Measurements from ENCODE around the gene OTOGL.

OTOGL gene

GRCh38 chr12:80183939-80184338 is 84.6 kb downstream of the OTOGL start:
- ChIA-PET POLR2A (no interaction called here), CTCF (no interaction called here)
- TF ChIP-seq SP1 (IDR thresholded peaks at IDR 0.05), result no peak
- no peak for TF ChIP-seq TARDBP (IDR thresholded peaks at IDR 0.05)
- no peak for TF ChIP-seq CTBP1 (IDR thresholded peaks at IDR 0.05; ENCODE audit: borderline replicate concordance)
- TF ChIP-seq ARNT (IDR thresholded peaks at IDR 0.05), result no peak
- no peak for TF ChIP-seq FOXM1 (IDR thresholded peaks at IDR 0.05; ENCODE audit: borderline replicate concordance)
- no peak for TF ChIP-seq NFRKB (IDR thresholded peaks at IDR 0.05)
- no peak for TF ChIP-seq FOXA1 (IDR thresholded peaks at IDR 0.05)
- TF ChIP-seq SUZ12 (IDR thresholded peaks at IDR 0.05), result no peak
- no peak for DNase-seq (ENCODE audit: extremely low spot score)

DNA sequence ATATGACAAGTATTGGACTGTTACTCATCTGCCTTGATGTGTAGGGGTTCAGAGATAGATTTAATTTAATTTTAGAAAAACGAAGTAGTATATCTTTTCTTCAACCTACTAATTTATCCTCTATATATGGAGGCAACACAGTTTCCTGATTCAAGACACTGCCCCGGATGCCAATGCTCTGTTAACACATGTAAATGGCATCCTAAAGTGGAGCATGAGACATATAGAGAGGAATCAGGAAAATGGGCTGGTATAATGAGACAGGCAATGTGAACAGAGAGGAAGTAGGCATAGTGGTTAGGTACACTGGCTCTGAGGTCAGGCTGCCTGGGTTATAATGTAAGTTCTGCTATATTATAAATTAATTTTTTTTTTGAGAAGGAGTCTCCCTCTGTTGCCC is 85.6 kb downstream of the OTOGL start:
- DNase-seq (ENCODE audit: extremely low spot score), result no peak
- ChIA-PET CTCF (no interaction called here), POLR2A (no interaction called here)
- TF ChIP-seq FOXM1 (IDR thresholded peaks at IDR 0.05; ENCODE audit: borderline replicate concordance) (no peak), HDGF (IDR thresholded peaks at IDR 0.05; ENCODE audit: borderline replicate concordance) (no peak), ZNF384 (IDR thresholded peaks at IDR 0.05) (no peak), FOXA1 (IDR thresholded peaks at IDR 0.05) (no peak), FOXK2 (IDR thresholded peaks at IDR 0.05) (no peak), L3MBTL2 (conservative IDR thresholded peaks at IDR 0.05) (no peak), CTBP1 (IDR thresholded peaks at IDR 0.05; ENCODE audit: borderline replicate concordance) (no peak), ELF4 (IDR thresholded peaks at IDR 0.05) (no peak)

DNA sequence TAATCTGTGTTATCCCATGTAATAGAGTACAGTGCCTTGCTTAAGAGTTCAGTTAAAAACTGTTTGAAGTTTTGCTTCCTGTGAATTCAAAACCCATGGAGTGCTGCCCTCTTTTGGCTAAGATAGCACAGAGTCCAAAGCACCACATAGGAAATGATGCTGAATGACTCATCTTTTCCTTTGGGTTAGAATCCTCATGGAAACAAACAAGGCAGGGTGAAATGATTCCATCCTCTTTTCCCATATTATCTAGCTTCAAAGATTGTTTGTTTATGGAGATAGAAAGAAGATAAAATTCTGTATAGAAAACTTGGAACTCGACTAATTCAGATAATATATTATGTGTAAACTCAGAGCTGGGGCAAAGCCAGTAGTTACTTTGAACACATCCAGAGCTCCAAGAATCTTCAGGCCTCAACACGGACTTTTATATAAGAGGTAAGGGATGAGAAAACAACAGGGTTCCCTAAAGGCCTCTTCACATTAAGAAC is 87.4 kb downstream of the OTOGL start:
- ChIA-PET CTCF (interaction anchor here (0.6 to 1.8 kb wide), 10 partner anchors 8 to 385 kb away, joined by 3 to 7 read pairs (median 4); no protein-coding TSS in a partner anchor), POLR2A (interaction anchor here (1.5 kb wide), 1 partner anchor 251 kb away, joined by 3 read pairs; no protein-coding TSS in a partner anchor)
- peak; percentile 74 for DNase-seq (ENCODE audit: extremely low spot score)
- TF ChIP-seq CTBP1 (IDR thresholded peaks at IDR 0.05; ENCODE audit: borderline replicate concordance) (peak; percentile 63), FOXK2 (IDR thresholded peaks at IDR 0.05) (no peak)

GRCh38 chr12:80187660-80188090 is 88.3 kb downstream of the OTOGL start:
- ChIA-PET CTCF (interaction anchor here (1.5 to 1.8 kb wide), 2 partner anchors 14 to 83 kb away, joined by 3 to 6 read pairs; no protein-coding TSS in a partner anchor), POLR2A (interaction anchor here (1.5 kb wide), 1 partner anchor 252 kb away, joined by 3 read pairs; no protein-coding TSS in a partner anchor)
- TF ChIP-seq, protein P1, sequence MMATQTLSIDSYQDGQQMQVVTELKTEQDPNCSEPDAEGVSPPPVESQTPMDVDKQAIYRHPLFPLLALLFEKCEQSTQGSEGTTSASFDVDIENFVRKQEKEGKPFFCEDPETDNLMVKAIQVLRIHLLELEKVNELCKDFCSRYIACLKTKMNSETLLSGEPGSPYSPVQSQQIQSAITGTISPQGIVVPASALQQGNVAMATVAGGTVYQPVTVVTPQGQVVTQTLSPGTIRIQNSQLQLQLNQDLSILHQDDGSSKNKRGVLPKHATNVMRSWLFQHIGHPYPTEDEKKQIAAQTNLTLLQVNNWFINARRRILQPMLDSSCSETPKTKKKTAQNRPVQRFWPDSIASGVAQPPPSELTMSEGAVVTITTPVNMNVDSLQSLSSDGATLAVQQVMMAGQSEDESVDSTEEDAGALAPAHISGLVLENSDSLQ (IDR thresholded peaks at IDR 0.05), result 0 out of 2 replicates have a peak, but pooled peaks have one; percentile 4
- no peak for TF ChIP-seq FOXA1 (IDR thresholded peaks at IDR 0.05)
- DNase-seq (ENCODE audit: extremely low spot score), result peak; percentile 14

GRCh38 chr12:80188576-80188975 is 89.2 kb downstream of the OTOGL start:
- TF ChIP-seq NFRKB (IDR thresholded peaks at IDR 0.05), result no peak
- TF ChIP-seq, protein P1 (IDR thresholded peaks at IDR 0.05), result no peak
- no peak for TF ChIP-seq SP1 (IDR thresholded peaks at IDR 0.05)
- no peak for TF ChIP-seq FOXA1 (IDR thresholded peaks at IDR 0.05)
- TF ChIP-seq ELF4 (IDR thresholded peaks at IDR 0.05), result no peak
- no peak for TF ChIP-seq LEF1 (IDR thresholded peaks at IDR 0.05; ENCODE audit: borderline replicate concordance)
- no peak for TF ChIP-seq ZNF384 (IDR thresholded peaks at IDR 0.05)
- no peak for TF ChIP-seq FOXM1 (IDR thresholded peaks at IDR 0.05; ENCODE audit: borderline replicate concordance)
- ChIA-PET CTCF (no interaction called here), POLR2A (no interaction called here)
- no peak for DNase-seq (ENCODE audit: extremely low spot score)

GRCh38 chr12:80189241-80189640 is 89.9 kb downstream of the OTOGL start:
- CTCF ChIA-PET, result interaction anchor here (1.7 kb wide), 1 partner anchor 81 kb away, joined by 5 read pairs; no protein-coding TSS in a partner anchor
- no peak for TF ChIP-seq FOXM1 (IDR thresholded peaks at IDR 0.05; ENCODE audit: borderline replicate concordance)
- no peak for TF ChIP-seq FOXA1 (IDR thresholded peaks at IDR 0.05)
- POLR2A ChIA-PET, result no interaction called here
- DNase-seq (ENCODE audit: extremely low spot score), result no peak

- POLR2A ChIA-PET, result no interaction called here
- TF ChIP-seq FOXM1 (IDR thresholded peaks at IDR 0.05; ENCODE audit: borderline replicate concordance) (no peak), BHLHE40 (IDR thresholded peaks at IDR 0.05; ENCODE audit: borderline replicate concordance) (no peak), NFRKB (IDR thresholded peaks at IDR 0.05) (no peak), SP1 (IDR thresholded peaks at IDR 0.05) (no peak), HDGF (IDR thresholded peaks at IDR 0.05; ENCODE audit: borderline replicate concordance) (no peak), L3MBTL2 (conservative IDR thresholded peaks at IDR 0.05) (no peak), SUZ12 (IDR thresholded peaks at IDR 0.05) (no peak), ARNT (IDR thresholded peaks at IDR 0.05) (no peak), ELF4 (IDR thresholded peaks at IDR 0.05) (no peak), LEF1 (IDR thresholded peaks at IDR 0.05; ENCODE audit: borderline replicate concordance) (no peak), FOXK2 (IDR thresholded peaks at IDR 0.05) (no peak), CTBP1 (IDR thresholded peaks at IDR 0.05; ENCODE audit: borderline replicate concordance) (no peak), TARDBP (IDR thresholded peaks at IDR 0.05) (no peak), FOXA1 (IDR thresholded peaks at IDR 0.05) (no peak), ZNF384 (IDR thresholded peaks at IDR 0.05) (no peak)
- TF ChIP-seq, protein P1 (IDR thresholded peaks at IDR 0.05), result no peak
- CTCF ChIA-PET, result interaction anchor here (1.7 kb wide), 1 partner anchor 81 kb away, joined by 5 read pairs; no protein-coding TSS in a partner anchor
- DNase-seq (ENCODE audit: extremely low spot score), result no peak
Observed at GRCh38 chr12:80190001-80190400, 90.7 kb downstream of the OTOGL start.

Data from HEK293T (cell line).